ENCODE data around the gene WIPF3.

GRCh38 chr7:29831705-29832104 is 25.4 kb downstream of the WIPF3 start:
- TF ChIP-seq TAF1 (conservative IDR thresholded peaks at IDR 0.05) (no peak), REST (IDR thresholded peaks at IDR 0.05) (no peak), YY1 (IDR thresholded peaks at IDR 0.05) (no peak), FOXA1 (IDR thresholded peaks at IDR 0.05) (no peak), RAD21 (IDR thresholded peaks at IDR 0.05) (no peak), EGR1 (IDR thresholded peaks at IDR 0.05; ENCODE audit: low read depth in 2 of 2) (no peak), JUND (IDR thresholded peaks at IDR 0.05) (no peak), GABPA (IDR thresholded peaks at IDR 0.05 in 1 of 2, conservative IDR thresholded peaks at IDR 0.05 in 1 of 2) (no peak), ATF3 (IDR thresholded peaks at IDR 0.05) (no peak), MAX (IDR thresholded peaks at IDR 0.05) (no peak), HNF4A (conservative IDR thresholded peaks at IDR 0.05) (no peak), FOXA2 (IDR thresholded peaks at IDR 0.05) (no peak)
- TF ChIP-seq, protein P1, sequence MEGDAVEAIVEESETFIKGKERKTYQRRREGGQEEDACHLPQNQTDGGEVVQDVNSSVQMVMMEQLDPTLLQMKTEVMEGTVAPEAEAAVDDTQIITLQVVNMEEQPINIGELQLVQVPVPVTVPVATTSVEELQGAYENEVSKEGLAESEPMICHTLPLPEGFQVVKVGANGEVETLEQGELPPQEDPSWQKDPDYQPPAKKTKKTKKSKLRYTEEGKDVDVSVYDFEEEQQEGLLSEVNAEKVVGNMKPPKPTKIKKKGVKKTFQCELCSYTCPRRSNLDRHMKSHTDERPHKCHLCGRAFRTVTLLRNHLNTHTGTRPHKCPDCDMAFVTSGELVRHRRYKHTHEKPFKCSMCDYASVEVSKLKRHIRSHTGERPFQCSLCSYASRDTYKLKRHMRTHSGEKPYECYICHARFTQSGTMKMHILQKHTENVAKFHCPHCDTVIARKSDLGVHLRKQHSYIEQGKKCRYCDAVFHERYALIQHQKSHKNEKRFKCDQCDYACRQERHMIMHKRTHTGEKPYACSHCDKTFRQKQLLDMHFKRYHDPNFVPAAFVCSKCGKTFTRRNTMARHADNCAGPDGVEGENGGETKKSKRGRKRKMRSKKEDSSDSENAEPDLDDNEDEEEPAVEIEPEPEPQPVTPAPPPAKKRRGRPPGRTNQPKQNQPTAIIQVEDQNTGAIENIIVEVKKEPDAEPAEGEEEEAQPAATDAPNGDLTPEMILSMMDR (IDR thresholded peaks at IDR 0.05; ENCODE audit: low read depth, low read length, missing input control): no peak

All from liver (tissue), 3 donors.